ENCODE measurements around the gene LRFN4. TPM values are rescaled to one million over a fixed set of nuclear protein-coding genes. Genes with fewer than 3 reads are reported as not detected.

The LRFN4 gene
- total and polyA plus RNA-seq, 4 donors: 0.75 to 3.4 (median 1.5) TPM; not detected in 1

- Histone ChIP-seq H3K36me3 (ENCODE audit: control insufficient read depth in 4 of 4, insufficient read depth in 3 of 4, low read depth in 1 of 4, low read length in 3 of 4) (peaks cover 4 to 13% (median 7%) of the 10 kb centered on the region in 4 donors), H3K4me3 (ENCODE audit: low read depth in 1 of 3, low read length in 3 of 3) (peak overlapping the region; percentile 74 to 94 (median 75)), H3K27ac (ENCODE audit: low read depth in 1 of 2, low read length in 2 of 2) (peak overlapping the region; percentile 63 to 92), H3K9ac (ENCODE audit: low read depth in 1 of 2, low read length in 2 of 2) (peak overlapping the region; percentile 83 to 86), H3K9me3 (ENCODE audit: control insufficient read depth in 4 of 4, low read length in 3 of 4) (no peaks in the 10 kb centered on the region), H3K27me3 (ENCODE audit: control insufficient read depth in 4 of 4, insufficient read depth in 4 of 4, low read length in 3 of 4) (no peaks in the 10 kb centered on the region), H3K4me1 (ENCODE audit: control insufficient read depth in 4 of 4, insufficient read depth in 4 of 4, low read length in 3 of 4) (peaks cover 5 to 29% (median 23%) of the 10 kb centered on the region in 4 donors)
- WGBS: 4% methylated on average over 11 of the region's 11 CpGs
- DNase-seq (ENCODE audit: low spot score): no peak
- TF ChIP-seq ATF3 (IDR thresholded peaks at IDR 0.05) (no peak), TAF1 (conservative IDR thresholded peaks at IDR 0.05) (no peak), EGR1 (IDR thresholded peaks at IDR 0.05; ENCODE audit: low read depth in 2 of 2) (no peak), HNF4G (IDR thresholded peaks at IDR 0.05) (no peak), SP1 (IDR thresholded peaks at IDR 0.05) (no peak), RAD21 (IDR thresholded peaks at IDR 0.05) (no peak), MAX (IDR thresholded peaks at IDR 0.05) (no peak), ZBTB33 (IDR thresholded peaks at IDR 0.05) (no peak), GABPA (IDR thresholded peaks at IDR 0.05 in 1 of 2, conservative IDR thresholded peaks at IDR 0.05 in 1 of 2) (no peak)
These were observed 14.4 kb upstream of the LRFN4 start for GRCh38 chr11:66842501-66842895.

- no peaks in the 10 kb centered on the region for H3K9me3 ChIP-seq (ENCODE audit: control insufficient read depth in 4 of 4, low read length in 3 of 4)
- TF ChIP-seq RAD21 (IDR thresholded peaks at IDR 0.05) (peak in 1 of 2 donors; percentile 20), HNF4A (conservative IDR thresholded peaks at IDR 0.05) (no peak), EGR1 (IDR thresholded peaks at IDR 0.05; ENCODE audit: low read depth in 2 of 2) (peak in 1 of 2 donors; percentile 26), YY1 (IDR thresholded peaks at IDR 0.05) (peak; percentile 89), JUND (IDR thresholded peaks at IDR 0.05) (no peak), ATF3 (IDR thresholded peaks at IDR 0.05) (no peak), ZBTB33 (IDR thresholded peaks at IDR 0.05) (no peak), REST (IDR thresholded peaks at IDR 0.05) (peak; percentile 27)
- H3K27me3 ChIP-seq (ENCODE audit: control insufficient read depth in 4 of 4, insufficient read depth in 4 of 4, low read length in 3 of 4): no peaks in the 10 kb centered on the region
- H3K36me3 ChIP-seq (ENCODE audit: control insufficient read depth in 4 of 4, insufficient read depth in 3 of 4, low read depth in 1 of 4, low read length in 3 of 4): peaks cover 4 to 20% (median 10%) of the 10 kb centered on the region in 4 donors
- H3K4me1 ChIP-seq (ENCODE audit: control insufficient read depth in 4 of 4, insufficient read depth in 4 of 4, low read length in 3 of 4): peaks cover 5 to 29% (median 23%) of the 10 kb centered on the region in 4 donors
- peak; percentile 95 for DNase-seq (ENCODE audit: low spot score)
- peak within 1 kb of the TSS; percentile 74 to 94 (median 75) for H3K4me3 ChIP-seq (ENCODE audit: low read depth in 1 of 3, low read length in 3 of 3)
- H3K9ac ChIP-seq (ENCODE audit: low read depth in 1 of 2, low read length in 2 of 2): peak within 1 kb of the TSS; percentile 83 to 86
- WGBS: under 1% methylated on average over 98 of the region's 98 CpGs
- peak within 1 kb of the TSS; percentile 63 to 92 for H3K27ac ChIP-seq (ENCODE audit: low read depth in 1 of 2, low read length in 2 of 2)
These were observed 13.7 kb upstream of the LRFN4 start, which contains the start of gene RCE1 for GRCh38 chr11:66842896-66843775. RCE1 (plus strand) TSS chr11:66843441; CDS start chr11:66843456, 15 bp downstream.

Data from liver (tissue), 9 donors.